H1 (cell line): ENCODE data around the gene VPS51. TPM values are rescaled to one million over a fixed set of nuclear protein-coding genes. Genes with fewer than 3 reads are reported as not detected.

ENCODE experiments used
- CTCF ChIA-PET: fragments of 300-600 bp; sonication (Branson Sonifier 250); formaldehyde crosslinking; loops from one replicate; lab custom pipeline; 2021; ENCODE audit not compliant: partially characterized antibody; lab: Charles Lee
- POLR2A ChIA-PET: fragments of 300-600 bp; sonication (Branson Sonifier 250); formaldehyde crosslinking; loops from one replicate; lab custom pipeline; 2021; ENCODE audit warnings: inconsistent platforms; ENCODE audit not compliant: partially characterized antibody; lab: Charles Lee
- DNase-seq, 2 experiments: peaks; one replicate each; pipeline versions ENCODE4 v3.0.0 to v3.0.0-alpha.2; 2010 to 2022; ENCODE audit warnings: low spot score in 2 of 2, low read depth in 1 of 2, mixed read lengths in 1 of 2
- FAIRE-seq: peaks from 2 replicates; lab custom pipeline; 2011; peaks lifted over from hg19 to GRCh38; lab: Jason Lieb, UNC
- H2AFZ ChIP-seq: 2 replicates; pipeline ENCODE4 v1.8.1; 2012; ENCODE audit warnings: low read length, inconsistent platforms
- H2AK5ac ChIP-seq: 2 replicates; pipeline ENCODE4 v1.6.1; 2013; ENCODE audit warnings: low read depth, low read length
- H2BK120ac ChIP-seq: replicated peaks from 2 replicates; pipeline ENCODE3; 2013; ENCODE audit warnings: low read depth, low read length, inconsistent platforms
- H2BK12ac ChIP-seq: 2 replicates; pipeline ENCODE4 v1.6.1; 2013; ENCODE audit warnings: low read depth, low read length
- H2BK15ac ChIP-seq: 2 replicates; pipeline ENCODE4 v1.6.1; 2013; ENCODE audit warnings: low read length
- H2BK20ac ChIP-seq: 2 replicates; pipeline ENCODE4 v1.6.1; 2013; ENCODE audit warnings: low read length
- H2BK5ac ChIP-seq: 2 replicates; pipeline ENCODE4 v1.6.1; 2013; ENCODE audit warnings: low read depth, low read length
- H3K14ac ChIP-seq: 2 replicates; pipeline ENCODE4 v1.6.1; 2013; ENCODE audit warnings: inconsistent platforms; ENCODE audit not compliant: insufficient read length
- H3K18ac ChIP-seq: 2 replicates; pipeline ENCODE4 v1.6.1; 2013; ENCODE audit warnings: low read length; ENCODE audit errors: extremely low read depth
- H3K23ac ChIP-seq: 2 replicates; pipeline ENCODE4 v1.6.1; 2013; ENCODE audit warnings: inconsistent platforms; ENCODE audit not compliant: insufficient read length
- H3K23me2 ChIP-seq: 2 replicates; pipeline ENCODE4 v1.6.1; 2013; ENCODE audit warnings: low read depth, low read length
- H3K27ac ChIP-seq: 2 replicates; pipeline ENCODE4 v1.6.1; 2011; ENCODE audit warnings: low read depth, low read length, inconsistent platforms
- H3K27me3 ChIP-seq, 4 experiments: replicated peaks in 1 of 4; 1 replicate in 1 of 4; 2 replicates in 3 of 4; pipeline versions ENCODE4 v1.6.1 to v1.8.1; 2011 to 2013; ENCODE audit warnings: low read length in 3 of 4, mild to moderate bottlenecking in 3 of 4, inconsistent platforms in 2 of 4, mixed read lengths in 2 of 4, moderate library complexity in 1 of 4; ENCODE audit not compliant: control insufficient read depth in 3 of 4, insufficient read depth in 3 of 4; ENCODE audit errors: extremely low read depth in 1 of 4
- H3K36me3 ChIP-seq, 4 experiments: 2 replicates each; pipeline versions ENCODE4 v1.6.1 to v1.8.1; 2011 to 2013; ENCODE audit warnings: mild to moderate bottlenecking in 4 of 4, low read length in 3 of 4, moderate library complexity in 2 of 4, control low read depth in 1 of 4, inconsistent platforms in 1 of 4; ENCODE audit not compliant: insufficient read depth in 4 of 4, control insufficient read depth in 2 of 4
- H3K4ac ChIP-seq: replicated peaks from 2 replicates; pipeline ENCODE3; 2013; ENCODE audit warnings: low read length, low read depth, mixed read lengths, inconsistent platforms; ENCODE audit not compliant: insufficient read length
- H3K4me1 ChIP-seq, 4 experiments: replicated peaks in 1 of 4; 1 replicate in 1 of 4; 2 replicates in 3 of 4; pipeline versions ENCODE4 v1.6.1 to v1.8.1; 2011 to 2013; ENCODE audit warnings: low read length in 3 of 4, inconsistent platforms in 2 of 4, mixed read lengths in 1 of 4; ENCODE audit not compliant: insufficient read depth in 4 of 4, control insufficient read depth in 3 of 4
- H3K4me2 ChIP-seq, 2 experiments: 2 replicates each; pipeline versions ENCODE4 v1.6.1 to v1.8.1; 2011 to 2013; ENCODE audit warnings: low read depth in 2 of 2, low read length in 2 of 2, control low read depth in 1 of 2, inconsistent platforms in 1 of 2, mild to moderate bottlenecking in 1 of 2; ENCODE audit not compliant: insufficient read depth in 1 of 2
- H3K4me3 ChIP-seq, 4 experiments: fragments of 200-600, 300-600 bp in 1 of 4; sonication (generic), shearing (Covaris generic), sonication (Bioruptor Twin) in 1 of 4; 2 replicates each; pipeline versions ENCODE4 v1.5.1 to v1.8.1; 2011 to 2016; ENCODE audit warnings: low read length in 4 of 4, low read depth in 3 of 4, control low read depth in 2 of 4, inconsistent platforms in 2 of 4, mild to moderate bottlenecking in 2 of 4, mixed read lengths in 1 of 4, moderate library complexity in 1 of 4; ENCODE audit not compliant: insufficient read depth in 2 of 4; ENCODE audit errors: extremely low read depth in 1 of 4
- H3K56ac ChIP-seq: replicated peaks from 2 replicates; pipeline ENCODE3; 2013; ENCODE audit warnings: low read depth, mild to moderate bottlenecking, mixed read lengths, low read length, inconsistent platforms; ENCODE audit not compliant: insufficient read length
- H3K79me1 ChIP-seq: 2 replicates; pipeline ENCODE4 v1.6.1; 2013; ENCODE audit warnings: low read depth, low read length, control low read depth
- H3K79me2 ChIP-seq, 2 experiments: 2 replicates each; pipeline versions ENCODE4 v1.6.1 to v1.8.1; 2012 to 2013; ENCODE audit warnings: low read length in 2 of 2, mild to moderate bottlenecking in 2 of 2, inconsistent platforms in 1 of 2; ENCODE audit not compliant: insufficient read depth in 2 of 2, control insufficient read depth in 1 of 2
- H3K9ac ChIP-seq, 4 experiments: replicated peaks in 1 of 4; 1 replicate in 1 of 4; 2 replicates in 3 of 4; pipeline versions ENCODE4 v1.6.1 to v1.8.1; 2011 to 2013; ENCODE audit warnings: low read depth in 3 of 4, low read length in 3 of 4, control low read depth in 2 of 4, mild to moderate bottlenecking in 2 of 4, moderate library complexity in 2 of 4, inconsistent platforms in 1 of 4; ENCODE audit errors: extremely low read depth in 1 of 4
- H3K9me3 ChIP-seq, 2 experiments: 2 replicates each; pipeline versions ENCODE4 v1.6.1 to v1.8.1; 2012 to 2013; ENCODE audit warnings: mild to moderate bottlenecking in 2 of 2, moderate library complexity in 2 of 2, control low read depth in 1 of 2, inconsistent platforms in 1 of 2, low read depth in 1 of 2, low read length in 1 of 2, mixed read lengths in 1 of 2; ENCODE audit not compliant: insufficient read depth in 2 of 2
- H4K20me1 ChIP-seq, 2 experiments: replicated peaks in 1 of 2; 2 replicates each; pipeline versions ENCODE3 to v1.8.1; 2011 to 2013; ENCODE audit warnings: inconsistent platforms in 2 of 2, low read length in 2 of 2, mild to moderate bottlenecking in 1 of 2; ENCODE audit not compliant: insufficient read depth in 2 of 2, control insufficient read depth in 1 of 2
- H4K5ac ChIP-seq: 2 replicates; pipeline ENCODE4 v1.6.1; 2013; ENCODE audit warnings: low read length, low read depth, mixed read lengths, inconsistent platforms; ENCODE audit not compliant: insufficient read length
- H4K8ac ChIP-seq: 2 replicates; pipeline ENCODE4 v1.8.0; 2013; ENCODE audit warnings: mild to moderate bottlenecking, moderate library complexity, low read length, inconsistent platforms; ENCODE audit not compliant: insufficient read depth; ENCODE audit errors: extremely low read depth
- H4K91ac ChIP-seq: replicated peaks from 2 replicates; pipeline ENCODE3; 2013; ENCODE audit warnings: low read length, mixed read lengths, inconsistent platforms; ENCODE audit not compliant: insufficient read length
- BRCA1 ChIP-seq: IDR thresholded peaks from 2 replicates; pipeline ENCODE4 v1.6.1; 2012; ENCODE audit warnings: low read depth, low read length, improper control_type of control experiment
- CTCF ChIP-seq, 3 experiments: IDR thresholded peaks; 1 replicate in 2 of 3; 2 replicates in 1 of 3; pipeline versions ENCODE4 v1.5.1 to v1.6.1; 2011; ENCODE audit warnings: low read length in 3 of 3, mild to moderate bottlenecking in 3 of 3, inconsistent platforms in 2 of 3, low read depth in 1 of 3, moderate library complexity in 1 of 3; ENCODE audit not compliant: insufficient read depth in 1 of 3; ENCODE audit errors: control extremely low read depth in 1 of 3
- EGR1 ChIP-seq: IDR thresholded peaks from 2 replicates; pipeline ENCODE4 v1.6.1; 2011; ENCODE audit warnings: low read depth, low read length, borderline replicate concordance
- EZH2 ChIP-seq: fragments of 200-600 bp; sonication (generic); IDR thresholded peaks from 2 replicates; pipeline ENCODE4 v1.7.1; 2012; ENCODE audit warnings: low read depth, mild to moderate bottlenecking, moderate library complexity, low read length, inconsistent platforms; ENCODE audit not compliant: severe bottlenecking
- GTF2F1 ChIP-seq: IDR thresholded peaks from 2 replicates; pipeline ENCODE4 v1.6.1; 2012; ENCODE audit warnings: low read depth, low read length, improper control_type of control experiment, borderline replicate concordance
- SP1 ChIP-seq: IDR thresholded peaks from 2 replicates; pipeline ENCODE4 v1.6.1; 2011; ENCODE audit warnings: low read depth, low read length
- SP2 ChIP-seq: IDR thresholded peaks from 2 replicates; pipeline ENCODE4 v1.6.1; 2012; ENCODE audit warnings: mild to moderate bottlenecking, low read length, inconsistent platforms
- TAF1 ChIP-seq: IDR thresholded peaks from 2 replicates; pipeline ENCODE4 v1.6.1; 2011; ENCODE audit warnings: mild to moderate bottlenecking, low read depth, low read length
- WGBS, 2 experiments: shearing (Covaris generic) in 1 of 2; methylation state at CpG; one replicate each; pipeline versions ENCODE4 v1.1.6 to v1.1.7; 2013 to 2015; ENCODE audit warnings: low lambda C conversion rate in 2 of 2, mixed read lengths in 2 of 2, inconsistent platforms in 1 of 2, low coverage in 1 of 2, missing lambda C conversion rate in 1 of 2; ENCODE audit not compliant: insufficient replicate concordance in 2 of 2, insufficient coverage in 1 of 2, insufficient read length in 1 of 2; ENCODE audit errors: extremely low coverage in 1 of 2, missing lambda C conversion rate in 1 of 2; 5-methylcytosine and 5-hydroxymethylcytosine counted together
- polyA plus RNA-seq, 7 experiments: library from polyadenylated mRNA; depleted of rRNA in 3 of 7; stranded (reverse) in 5 of 7; unstranded in 2 of 7; fragments of >200 nt in 5 of 7; fragments of 200-250 nt in 2 of 7; gene quantifications; 1 replicate in 5 of 7; 2 replicates in 1 of 7; 4 replicates in 1 of 7; pipeline versions ENCODE4 v1.2.1 to v1.2.3, GENCODE V29; 2011 to 2013; ENCODE audit warnings: missing spikeins in 2 of 7, mixed read lengths in 2 of 7
- total RNA-seq: library from RNA; stranded (reverse); fragmentation: NEBNext Ultra II Directional; extraction: Animal tissue kit (Norgen Biotek cat#: 25700); gene quantifications from 2 replicates; pipeline ENCODE4 v1.2.1, GENCODE V29; 2021

VPS51 gene
- total and polyA plus RNA-seq, 2 of the 8 experiments (the other 6 are each of a cell fraction or from before 2014, with no cell fraction given): 97.4 to 142 TPM

GRCh38 chr11:65109231-65110198 is 13.5 kb downstream of the VPS51 start:
- WGBS, 2 experiments: 94% methylated on average over 36 of the region's 36 CpGs; no CpG with 5 or more reads in 1 of the 2 experiments
- H3K9ac ChIP-seq: no peak overlapping the region
- TF ChIP-seq EGR1: no peak
- TF ChIP-seq CTCF (IDR thresholded peaks at IDR 0.05; ENCODE audit: control extremely low read depth in 1 of 3, insufficient read depth in 1 of 3, low read depth in 1 of 3, low read length in 3 of 3): no peak
- no peak for TF ChIP-seq EZH2
- no peak for TF ChIP-seq SP2
- TF ChIP-seq BRCA1: no peak
- no peak for TF ChIP-seq SP1
- no peak for TF ChIP-seq GTF2F1
- TF ChIP-seq TAF1: no peak

More at GRCh38 chr11:65109231-65110198, 13.5 kb downstream of the VPS51 start:
- H3K27me3 ChIP-seq: no peaks in the 10 kb centered on the region
- H2BK120ac ChIP-seq: no peak overlapping the region
- H4K8ac ChIP-seq: no peak overlapping the region
- H3K14ac ChIP-seq: no peak overlapping the region
- H3K18ac ChIP-seq: no peak overlapping the region
- no peaks in the 10 kb centered on the region; a peak in 1 of 4 replicates for H3K79me2 ChIP-seq
- H4K5ac ChIP-seq: no peak overlapping the region
- DNase-seq (no peak), FAIRE-seq (no peak)
- no peak overlapping the region for H2BK5ac ChIP-seq
- no peak overlapping the region for H3K4me3 ChIP-seq
- CTCF ChIA-PET: interaction anchor here (0.5 to 7.9 kb wide), 34 partner anchors 8 to 322 kb away, joined by 3 to 85 read pairs (median 4); partner anchors contain the start of genes FAU, MAJIN, MRPL49 and SNX15
- H4K91ac ChIP-seq: no peak overlapping the region
- no peak overlapping the region for H3K23ac ChIP-seq
- H2BK12ac ChIP-seq: no peak overlapping the region
- no peak overlapping the region for H3K27ac ChIP-seq
- H4K20me1 ChIP-seq: peaks cover 0 to 19% of the 10 kb centered on the region in 2 experiments
- no peak overlapping the region for H3K56ac ChIP-seq
- peaks cover 7% of the 10 kb centered on the region; the same call in 1 of the 2 replicates for H3K79me1 ChIP-seq
- no peak overlapping the region for H2AFZ ChIP-seq
- no peak overlapping the region for H2AK5ac ChIP-seq
- no peak overlapping the region for H2BK20ac ChIP-seq
- peaks cover 0 to 13% (median 0%) of the 10 kb centered on the region in 4 experiments; a peak in 1 of 8 replicates for H3K36me3 ChIP-seq
- H3K4ac ChIP-seq: no peak overlapping the region
- no peaks in the 10 kb centered on the region for H3K9me3 ChIP-seq
- H2BK15ac ChIP-seq: no peak overlapping the region
- POLR2A ChIA-PET: interaction anchor here (0.7 to 17.4 kb wide), 10 partner anchors 8 to 246 kb away, joined by 3 to 305 read pairs (median 11); partner anchors contain the start of genes ARL2, FAU, MRPL49 and SYVN1
- H3K23me2 ChIP-seq: peaks cover 12% of the 10 kb centered on the region; the same call in 1 of the 2 replicates
- H3K4me2 ChIP-seq: no peak overlapping the region
- H3K4me1 ChIP-seq: peaks cover 2 to 18% (median 12%) of the 10 kb centered on the region in 4 experiments
